Measurements from ENCODE around the gene SIGMAR1.

SIGMAR1 gene

GRCh38 chr9:34606905-34607304 lies 30.7 kb downstream of the SIGMAR1 start:
- TF ChIP-seq CTCF (IDR thresholded peaks at IDR 0.05; ENCODE audit: extremely low read depth, insufficient read depth, missing control alignments) = no peak
- DNase-seq (ENCODE audit: low spot score) = no peak
- in situ Hi-C loops (cut with MboI; ENCODE audit: low pct_unique_long_range_greater_than_20kb, low sequenced_read_pairs, unreplicated experiment) = no loop called here

GRCh38 chr9:34606190-34606589 lies 31.4 kb downstream of the SIGMAR1 start:
- in situ Hi-C loops (cut with MboI; ENCODE audit: low pct_unique_long_range_greater_than_20kb, low sequenced_read_pairs, unreplicated experiment) = no loop called here
- no peak for TF ChIP-seq CTCF (IDR thresholded peaks at IDR 0.05; ENCODE audit: extremely low read depth, insufficient read depth, missing control alignments)
- DNase-seq (ENCODE audit: low spot score) = no peak

GRCh38 chr9:34603610-34604231 lies 33.9 kb downstream of the SIGMAR1 start:
- peak; percentile 88 for DNase-seq (ENCODE audit: low spot score)
- peak; percentile 92 for TF ChIP-seq CTCF (IDR thresholded peaks at IDR 0.05; ENCODE audit: extremely low read depth, insufficient read depth, missing control alignments)
- in situ Hi-C loops (cut with MboI; ENCODE audit: low pct_unique_long_range_greater_than_20kb, low sequenced_read_pairs, unreplicated experiment) = no loop called here

- in situ Hi-C loops (cut with MboI; ENCODE audit: low pct_unique_long_range_greater_than_20kb, low sequenced_read_pairs, unreplicated experiment) = no loop called here
- no peak for TF ChIP-seq CTCF (IDR thresholded peaks at IDR 0.05; ENCODE audit: extremely low read depth, insufficient read depth, missing control alignments)
- no peak for DNase-seq (ENCODE audit: low spot score)
Observed at GRCh38 chr9:34601937-34602573, 35.5 kb downstream of the SIGMAR1 start.

GRCh38 chr9:34600908-34601307 lies 36.7 kb downstream of the SIGMAR1 start:
- no peak for TF ChIP-seq CTCF (IDR thresholded peaks at IDR 0.05; ENCODE audit: extremely low read depth, insufficient read depth, missing control alignments)
- in situ Hi-C loops (cut with MboI; ENCODE audit: low pct_unique_long_range_greater_than_20kb, low sequenced_read_pairs, unreplicated experiment) = no loop called here
- no peak for DNase-seq (ENCODE audit: low spot score)

GRCh38 chr9:34599546-34599945 lies 38.0 kb downstream of the SIGMAR1 start:
- in situ Hi-C loops (cut with MboI; ENCODE audit: low pct_unique_long_range_greater_than_20kb, low sequenced_read_pairs, unreplicated experiment) = loop anchor here (25.0 kb wide), 1 partner anchor 162 kb away; no protein-coding TSS in a partner anchor
- no peak for TF ChIP-seq CTCF (IDR thresholded peaks at IDR 0.05; ENCODE audit: extremely low read depth, insufficient read depth, missing control alignments)
- DNase-seq (ENCODE audit: low spot score) = no peak

Data from GM13977 (cell line).